SK-N-SH treated with all-trans-retinoic acid at 6 μM for 48 hours (cell line): ENCODE data around the gene LYPD4.

ENCODE experiments used
- ESRRG ChIP-seq: fragments of 250-450 bp; sonication (Bioruptor Pico); IDR thresholded peaks from 2 replicates; pipeline ENCODE4 v1.6.1; 2021; ENCODE audit warnings: mild to moderate bottlenecking
- ISL1 ChIP-seq: fragments of 250-450 bp; sonication (Bioruptor Pico); IDR thresholded peaks from 2 replicates; pipeline ENCODE4 v2.1.2; 2022; ENCODE audit warnings: mild to moderate bottlenecking, moderate library complexity
- TF ChIP-seq, protein P1 (sequence below): fragments of 250-450 bp; sonication (Bioruptor Pico); IDR thresholded peaks from 2 replicates; pipeline ENCODE4 v1.5.0; 2020; ENCODE audit warnings: mild to moderate bottlenecking, moderate library complexity
- TF ChIP-seq, protein P2 (sequence below): fragments of 250-450 bp; sonication (Bioruptor Pico); IDR thresholded peaks from 2 replicates; pipeline ENCODE4 v1.8.0; 2020; ENCODE audit warnings: mild to moderate bottlenecking, moderate library complexity, borderline replicate concordance
- TF ChIP-seq, protein P3 (sequence below): fragments of 250-450 bp; sonication (Bioruptor Pico); IDR thresholded peaks from 2 replicates; pipeline ENCODE4 v1.5.1; 2020; ENCODE audit warnings: low read depth, mild to moderate bottlenecking, moderate library complexity

DNA sequence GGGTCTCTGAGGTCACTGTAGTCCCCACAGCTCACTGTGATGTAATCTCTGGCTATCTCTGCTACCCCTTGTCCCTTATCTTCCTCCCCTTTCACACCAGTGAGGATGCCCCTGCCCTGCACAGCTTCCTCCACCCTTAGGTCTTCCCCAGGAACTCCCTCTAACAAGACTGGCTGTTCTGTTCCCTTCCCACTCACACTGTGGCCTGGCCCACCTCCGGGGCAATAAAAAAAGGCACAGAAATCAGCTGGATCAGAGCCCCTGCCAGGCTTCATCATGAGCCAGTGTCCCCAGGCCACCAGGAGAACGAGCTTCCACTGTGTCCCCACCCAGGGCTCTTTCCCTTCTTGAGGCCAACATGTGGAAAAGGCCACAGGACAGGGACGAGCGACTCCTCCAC lies 43.5 kb downstream of the LYPD4 start:
- TF ChIP-seq, protein P1, sequence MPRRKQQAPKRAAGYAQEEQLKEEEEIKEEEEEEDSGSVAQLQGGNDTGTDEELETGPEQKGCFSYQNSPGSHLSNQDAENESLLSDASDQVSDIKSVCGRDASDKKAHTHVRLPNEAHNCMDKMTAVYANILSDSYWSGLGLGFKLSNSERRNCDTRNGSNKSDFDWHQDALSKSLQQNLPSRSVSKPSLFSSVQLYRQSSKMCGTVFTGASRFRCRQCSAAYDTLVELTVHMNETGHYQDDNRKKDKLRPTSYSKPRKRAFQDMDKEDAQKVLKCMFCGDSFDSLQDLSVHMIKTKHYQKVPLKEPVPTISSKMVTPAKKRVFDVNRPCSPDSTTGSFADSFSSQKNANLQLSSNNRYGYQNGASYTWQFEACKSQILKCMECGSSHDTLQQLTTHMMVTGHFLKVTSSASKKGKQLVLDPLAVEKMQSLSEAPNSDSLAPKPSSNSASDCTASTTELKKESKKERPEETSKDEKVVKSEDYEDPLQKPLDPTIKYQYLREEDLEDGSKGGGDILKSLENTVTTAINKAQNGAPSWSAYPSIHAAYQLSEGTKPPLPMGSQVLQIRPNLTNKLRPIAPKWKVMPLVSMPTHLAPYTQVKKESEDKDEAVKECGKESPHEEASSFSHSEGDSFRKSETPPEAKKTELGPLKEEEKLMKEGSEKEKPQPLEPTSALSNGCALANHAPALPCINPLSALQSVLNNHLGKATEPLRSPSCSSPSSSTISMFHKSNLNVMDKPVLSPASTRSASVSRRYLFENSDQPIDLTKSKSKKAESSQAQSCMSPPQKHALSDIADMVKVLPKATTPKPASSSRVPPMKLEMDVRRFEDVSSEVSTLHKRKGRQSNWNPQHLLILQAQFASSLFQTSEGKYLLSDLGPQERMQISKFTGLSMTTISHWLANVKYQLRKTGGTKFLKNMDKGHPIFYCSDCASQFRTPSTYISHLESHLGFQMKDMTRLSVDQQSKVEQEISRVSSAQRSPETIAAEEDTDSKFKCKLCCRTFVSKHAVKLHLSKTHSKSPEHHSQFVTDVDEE (CRISPR knock-in tag), result no peak
- no peak for TF ChIP-seq ISL1
- TF ChIP-seq, protein P2, sequence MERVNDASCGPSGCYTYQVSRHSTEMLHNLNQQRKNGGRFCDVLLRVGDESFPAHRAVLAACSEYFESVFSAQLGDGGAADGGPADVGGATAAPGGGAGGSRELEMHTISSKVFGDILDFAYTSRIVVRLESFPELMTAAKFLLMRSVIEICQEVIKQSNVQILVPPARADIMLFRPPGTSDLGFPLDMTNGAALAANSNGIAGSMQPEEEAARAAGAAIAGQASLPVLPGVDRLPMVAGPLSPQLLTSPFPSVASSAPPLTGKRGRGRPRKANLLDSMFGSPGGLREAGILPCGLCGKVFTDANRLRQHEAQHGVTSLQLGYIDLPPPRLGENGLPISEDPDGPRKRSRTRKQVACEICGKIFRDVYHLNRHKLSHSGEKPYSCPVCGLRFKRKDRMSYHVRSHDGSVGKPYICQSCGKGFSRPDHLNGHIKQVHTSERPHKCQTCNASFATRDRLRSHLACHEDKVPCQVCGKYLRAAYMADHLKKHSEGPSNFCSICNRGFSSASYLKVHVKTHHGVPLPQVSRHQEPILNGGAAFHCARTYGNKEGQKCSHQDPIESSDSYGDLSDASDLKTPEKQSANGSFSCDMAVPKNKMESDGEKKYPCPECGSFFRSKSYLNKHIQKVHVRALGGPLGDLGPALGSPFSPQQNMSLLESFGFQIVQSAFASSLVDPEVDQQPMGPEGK (CRISPR knock-in tag), result no peak
- no peak for TF ChIP-seq ESRRG
- TF ChIP-seq, protein P3, sequence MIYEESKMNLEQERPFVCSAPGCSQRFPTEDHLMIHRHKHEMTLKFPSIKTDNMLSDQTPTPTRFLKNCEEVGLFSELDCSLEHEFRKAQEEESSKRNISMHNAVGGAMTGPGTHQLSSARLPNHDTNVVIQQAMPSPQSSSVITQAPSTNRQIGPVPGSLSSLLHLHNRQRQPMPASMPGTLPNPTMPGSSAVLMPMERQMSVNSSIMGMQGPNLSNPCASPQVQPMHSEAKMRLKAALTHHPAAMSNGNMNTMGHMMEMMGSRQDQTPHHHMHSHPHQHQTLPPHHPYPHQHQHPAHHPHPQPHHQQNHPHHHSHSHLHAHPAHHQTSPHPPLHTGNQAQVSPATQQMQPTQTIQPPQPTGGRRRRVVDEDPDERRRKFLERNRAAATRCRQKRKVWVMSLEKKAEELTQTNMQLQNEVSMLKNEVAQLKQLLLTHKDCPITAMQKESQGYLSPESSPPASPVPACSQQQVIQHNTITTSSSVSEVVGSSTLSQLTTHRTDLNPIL (CRISPR knock-in tag), result no peak
